Prostate gland (tissue), 2 donors: ENCODE data around the gene ITFG1.

Experiments used
- CTCF ChIP-seq, 4 experiments: fragments of 200-600 bp in 2 of 4; fragments of 450-650 bp in 2 of 4; sonication (generic) in 2 of 4; IDR thresholded peaks; 1 replicate in 3 of 4; 2 replicates in 1 of 4; pipeline ENCODE4 v1.5.1; 2016 to 2019; ENCODE audit warnings: antibody characterized with exemption in 4 of 4, mild to moderate bottlenecking in 2 of 4, moderate library complexity in 2 of 4
- POLR2AphosphoS5 ChIP-seq: sonication (generic); formaldehyde crosslinking; IDR thresholded peaks from one replicate; pipeline ENCODE4 v1.6.1; 2017; ENCODE audit warnings: antibody characterized with exemption

GRCh38 chr16:47499080-47499699 is 38.3 kb upstream of the ITFG1 start:
- TF ChIP-seq CTCF (IDR thresholded peaks at IDR 0.05), result no peak
- TF ChIP-seq POLR2AphosphoS5, result no peak
